DND-41 (cell line): ENCODE measurements around the gene TSSK6.
"Not testable (repeated sequence)": the region's sequence is repeated elsewhere in the genome, so short reads cannot be mapped to it uniquely, and the experiment has no call there.

Source experiments
- ATAC-seq: fragments of 200-7000 bp; cut with Tn5 transposase; 3 replicates; pipeline ENCODE4 v1.9.1; 2021; ENCODE audit warnings: low read depth; ENCODE audit not compliant: insufficient read depth
- DNase-seq: peaks from one replicate; pipeline ENCODE4 v3.0.0-alpha.2; 2020
- H2AFZ ChIP-seq: 2 replicates; pipeline ENCODE4 v1.6.0; 2012; ENCODE audit warnings: low read depth, low read length
- H3K27ac ChIP-seq: 2 replicates; pipeline ENCODE4 v1.5.1; 2012; ENCODE audit warnings: low read length, inconsistent platforms
- H3K27me3 ChIP-seq: fragments of 200-600 bp; sonication (generic); 2 replicates; pipeline ENCODE4 v1.6.0; 2012; ENCODE audit warnings: low read length, mild to moderate bottlenecking, inconsistent platforms; ENCODE audit not compliant: insufficient read depth, poor library complexity
- H3K36me3 ChIP-seq: 2 replicates; pipeline ENCODE4 v1.5.1; 2012; ENCODE audit warnings: low read length, inconsistent platforms; ENCODE audit not compliant: insufficient read depth
- H3K4me1 ChIP-seq: 2 replicates; pipeline ENCODE4 v1.5.1; 2012; ENCODE audit warnings: mild to moderate bottlenecking, low read length; ENCODE audit not compliant: insufficient read depth
- H3K4me2 ChIP-seq: 2 replicates; pipeline ENCODE4 v1.6.0; 2012; ENCODE audit warnings: mild to moderate bottlenecking, moderate library complexity, low read length, inconsistent platforms; ENCODE audit not compliant: insufficient read depth
- H3K4me3 ChIP-seq, 2 experiments: fragments of 200-600 bp in 1 of 2; shearing (Covaris generic) in 1 of 2; 2 replicates each; pipeline ENCODE4 v1.5.1; 2012 to 2016; ENCODE audit warnings: inconsistent platforms in 2 of 2, low read length in 2 of 2, mild to moderate bottlenecking in 2 of 2, low read depth in 1 of 2, moderate library complexity in 1 of 2
- H3K79me2 ChIP-seq: 2 replicates; pipeline ENCODE4 v1.6.0; 2012; ENCODE audit warnings: low read length, inconsistent platforms; ENCODE audit not compliant: insufficient read depth
- H3K9ac ChIP-seq: 2 replicates; pipeline ENCODE4 v1.6.0; 2012; ENCODE audit warnings: low read depth, mild to moderate bottlenecking, inconsistent platforms, low read length, moderate library complexity
- H3K9me3 ChIP-seq: 2 replicates; pipeline ENCODE4 v1.5.1; 2012; ENCODE audit warnings: low read length, moderate library complexity, mild to moderate bottlenecking, inconsistent platforms; ENCODE audit not compliant: insufficient read depth, severe bottlenecking
- H4K20me1 ChIP-seq: 2 replicates; pipeline ENCODE4 v1.6.0; 2012; ENCODE audit warnings: low read length; ENCODE audit not compliant: insufficient read depth
- EZH2 ChIP-seq: IDR thresholded peaks from 3 replicates; pipeline ENCODE4 v1.6.1; 2012; ENCODE audit warnings: borderline replicate concordance, low read depth, mild to moderate bottlenecking, moderate library complexity, low read length, inconsistent platforms; ENCODE audit not compliant: severe bottlenecking
- TF ChIP-seq, protein P1 (sequence below): IDR thresholded peaks from 2 replicates; pipeline ENCODE4 v1.5.1; 2012; ENCODE audit warnings: borderline replicate concordance, low read length, moderate library complexity, mild to moderate bottlenecking; ENCODE audit not compliant: poor library complexity, severe bottlenecking; ENCODE audit errors: extremely low read depth

TSSK6 gene

DNA sequence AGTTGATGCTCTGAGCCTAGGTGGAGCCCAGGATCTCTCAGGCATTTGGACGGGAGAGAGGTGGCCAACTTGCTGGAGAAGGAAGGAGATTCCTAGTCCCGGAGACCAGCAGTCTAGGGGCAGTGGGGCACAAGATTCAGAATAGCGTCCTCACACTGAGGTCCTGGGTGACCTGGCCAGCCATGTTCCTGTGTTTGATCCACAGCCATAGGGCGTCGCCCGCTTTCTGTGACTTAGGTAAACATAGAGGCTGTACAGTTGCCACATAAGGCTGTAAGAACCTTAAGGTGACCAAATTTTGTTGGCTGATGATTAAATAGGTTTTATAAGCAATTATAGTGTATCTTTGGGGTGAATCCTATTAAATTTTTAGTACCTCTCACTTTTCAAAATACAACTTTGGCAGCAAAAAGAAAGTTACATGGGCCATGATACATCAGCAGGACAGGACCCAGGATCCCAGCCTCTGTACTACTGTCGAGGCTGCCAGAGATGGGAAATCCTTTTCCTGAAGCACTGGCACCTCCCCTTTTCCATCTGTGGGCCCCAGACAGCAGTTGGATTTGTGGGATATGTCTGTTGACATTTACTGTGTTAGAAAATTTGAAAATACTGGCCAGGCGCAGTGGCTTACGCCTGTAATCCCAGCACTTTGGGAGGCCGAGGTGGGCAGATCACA, 37.5 kb downstream of the TSSK6 start:
- ATAC-seq (no peak), DNase-seq (no peak)
- Histone ChIP-seq H3K4me1 (no peaks in the 10 kb centered on the region), H3K27me3 (no peaks in the 10 kb centered on the region), H3K4me3 (no peak overlapping the region), H3K9ac (no peak overlapping the region), H3K27ac (no peak overlapping the region), H3K79me2 (peaks cover 99% of the 10 kb centered on the region), H3K9me3 (no peaks in the 10 kb centered on the region), H2AFZ (no peak overlapping the region), H3K36me3 (peaks cover 88% of the 10 kb centered on the region), H3K4me2 (no peak overlapping the region), H4K20me1 (peaks cover 86% of the 10 kb centered on the region)
- no peak for TF ChIP-seq EZH2
- TF ChIP-seq, protein P1, sequence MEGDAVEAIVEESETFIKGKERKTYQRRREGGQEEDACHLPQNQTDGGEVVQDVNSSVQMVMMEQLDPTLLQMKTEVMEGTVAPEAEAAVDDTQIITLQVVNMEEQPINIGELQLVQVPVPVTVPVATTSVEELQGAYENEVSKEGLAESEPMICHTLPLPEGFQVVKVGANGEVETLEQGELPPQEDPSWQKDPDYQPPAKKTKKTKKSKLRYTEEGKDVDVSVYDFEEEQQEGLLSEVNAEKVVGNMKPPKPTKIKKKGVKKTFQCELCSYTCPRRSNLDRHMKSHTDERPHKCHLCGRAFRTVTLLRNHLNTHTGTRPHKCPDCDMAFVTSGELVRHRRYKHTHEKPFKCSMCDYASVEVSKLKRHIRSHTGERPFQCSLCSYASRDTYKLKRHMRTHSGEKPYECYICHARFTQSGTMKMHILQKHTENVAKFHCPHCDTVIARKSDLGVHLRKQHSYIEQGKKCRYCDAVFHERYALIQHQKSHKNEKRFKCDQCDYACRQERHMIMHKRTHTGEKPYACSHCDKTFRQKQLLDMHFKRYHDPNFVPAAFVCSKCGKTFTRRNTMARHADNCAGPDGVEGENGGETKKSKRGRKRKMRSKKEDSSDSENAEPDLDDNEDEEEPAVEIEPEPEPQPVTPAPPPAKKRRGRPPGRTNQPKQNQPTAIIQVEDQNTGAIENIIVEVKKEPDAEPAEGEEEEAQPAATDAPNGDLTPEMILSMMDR, result no peak

DNA sequence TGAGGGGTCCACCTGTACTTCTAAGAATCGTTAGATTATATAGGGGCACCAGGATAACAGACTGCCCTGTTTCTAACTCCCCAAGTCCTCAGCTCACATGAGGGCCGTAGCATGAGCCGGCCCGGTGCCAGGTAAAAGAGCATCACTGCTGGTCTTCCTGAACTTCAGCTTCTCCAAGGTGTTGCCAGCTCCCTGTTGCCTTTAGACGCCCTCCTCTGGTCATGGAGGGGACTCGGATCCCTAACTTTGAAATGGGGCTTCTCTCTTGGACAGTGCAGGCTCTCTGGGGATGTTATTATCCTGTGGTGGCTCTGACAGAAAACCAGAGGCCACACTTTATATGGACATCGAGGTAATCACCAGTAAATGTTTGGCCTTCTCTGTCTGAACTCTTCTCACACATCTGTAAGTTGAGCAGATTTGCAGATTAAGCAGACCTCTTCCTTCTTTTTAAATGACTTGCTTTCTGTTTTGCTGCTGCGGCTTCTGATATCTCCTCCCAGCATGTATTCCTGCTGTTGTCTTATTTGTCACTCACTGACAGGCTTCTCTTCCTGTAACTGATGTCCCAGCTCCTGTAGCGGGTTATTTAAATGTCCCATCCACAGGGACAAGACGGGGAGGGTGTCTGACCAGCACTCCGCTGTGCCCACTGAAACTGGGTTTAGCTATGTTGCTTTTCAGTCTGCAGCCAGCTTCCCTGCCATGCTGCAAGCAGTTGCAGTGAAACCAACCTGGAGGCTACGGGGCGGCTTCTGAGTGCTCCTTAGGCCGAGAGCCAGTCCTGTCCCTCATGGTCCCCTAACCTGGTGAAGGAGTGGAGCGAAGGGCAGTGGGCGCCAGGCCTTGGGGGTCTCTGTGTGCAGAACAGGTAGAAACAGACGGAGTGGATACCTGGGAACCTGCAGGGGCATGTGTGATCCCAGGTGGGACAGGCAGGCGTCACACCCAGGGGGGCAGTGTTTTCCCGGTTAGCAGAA, 39.2 kb downstream of the TSSK6 start:
- H4K20me1 ChIP-seq, result peaks cover 82% of the 10 kb centered on the region
- no peak overlapping the region for H3K27ac ChIP-seq
- H2AFZ ChIP-seq, result no peak overlapping the region
- H3K9ac ChIP-seq, result no peak overlapping the region
- no peaks in the 10 kb centered on the region for H3K9me3 ChIP-seq
- H3K4me1 ChIP-seq, result no peaks in the 10 kb centered on the region
- TF ChIP-seq, protein P1, result peak; percentile 18
- TF ChIP-seq EZH2, result no peak
- DNase-seq (no peak), ATAC-seq (no peak)
- H3K36me3 ChIP-seq, result peaks cover 82% of the 10 kb centered on the region
- no peak overlapping the region for H3K4me3 ChIP-seq
- H3K79me2 ChIP-seq, result peaks cover 99% of the 10 kb centered on the region
- H3K27me3 ChIP-seq, result no peaks in the 10 kb centered on the region
- H3K4me2 ChIP-seq, result no peak overlapping the region

DNA sequence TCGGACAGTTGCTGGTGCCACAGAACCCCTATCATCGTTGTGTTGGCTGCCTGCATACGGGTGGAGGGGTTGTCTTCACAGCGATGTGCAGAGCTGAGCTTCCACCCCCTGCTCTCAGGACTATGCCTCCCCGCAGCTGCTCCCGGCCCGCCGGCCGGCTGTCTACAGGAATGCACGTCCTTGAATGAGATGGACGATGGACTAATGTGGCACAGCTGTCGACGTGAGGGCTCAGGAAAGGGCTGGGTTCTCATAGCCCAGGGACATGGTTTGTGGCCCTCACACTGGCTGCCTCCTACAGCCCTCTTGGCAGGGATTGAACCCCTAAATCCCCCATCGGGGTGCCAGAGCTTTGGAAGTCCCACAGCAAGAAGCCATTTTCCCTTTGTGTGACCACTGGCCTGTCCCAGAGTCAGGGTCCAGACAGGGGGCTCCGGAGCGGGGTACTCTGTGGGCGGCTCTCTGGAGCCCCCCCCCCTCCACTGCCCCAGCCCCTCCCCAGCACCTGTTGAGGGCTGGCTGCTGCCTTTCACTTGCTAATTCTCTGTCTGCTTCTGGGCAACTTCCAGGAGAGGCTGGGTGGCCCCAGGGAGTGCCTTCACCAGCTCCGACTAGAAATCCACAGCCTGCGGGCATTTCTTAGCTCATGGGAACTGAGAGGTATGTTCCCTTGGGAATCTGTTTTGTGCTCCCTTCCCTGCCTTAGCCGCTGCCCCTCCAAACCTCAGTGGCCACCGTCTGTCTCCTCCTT, 40.2 kb downstream of the TSSK6 start:
- Histone ChIP-seq H3K4me2 (no peak overlapping the region), H3K4me1 (no peaks in the 10 kb centered on the region), H2AFZ (no peak overlapping the region), H3K4me3 (no peak overlapping the region), H3K9ac (no peak overlapping the region), H3K79me2 (peaks cover 99% of the 10 kb centered on the region), H3K9me3 (no peaks in the 10 kb centered on the region), H3K27ac (no peak overlapping the region), H3K36me3 (peaks cover 77% of the 10 kb centered on the region), H4K20me1 (peaks cover 79% of the 10 kb centered on the region), H3K27me3 (no peaks in the 10 kb centered on the region)
- DNase-seq (no peak), ATAC-seq (no peak)
- TF ChIP-seq, protein P1, result no peak
- no peak for TF ChIP-seq EZH2

DNA sequence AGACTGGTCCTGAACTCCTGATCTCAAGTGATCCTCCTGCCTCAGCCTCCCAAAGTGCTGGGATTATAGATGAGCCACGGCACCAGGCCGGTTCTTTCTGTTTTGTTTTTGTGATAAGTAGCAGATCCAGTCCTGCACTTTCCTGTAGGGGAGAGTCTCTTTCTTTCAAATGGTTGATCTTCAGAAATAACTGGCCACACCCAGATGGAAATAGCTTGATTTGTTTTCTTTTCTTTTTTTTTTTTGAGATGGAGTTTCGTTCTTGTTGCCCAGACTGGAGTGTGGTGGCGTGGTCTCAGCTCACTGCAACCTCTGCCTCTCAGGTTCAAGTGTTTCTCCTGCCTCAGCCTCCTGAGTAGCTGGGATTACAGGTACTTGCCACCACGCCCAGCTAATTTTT, 43.2 kb downstream of the TSSK6 start:
- not testable (repeated sequence) for H3K4me2 ChIP-seq, DNase-seq, H3K27me3 ChIP-seq, H3K9ac ChIP-seq, H2AFZ ChIP-seq, ATAC-seq, H3K4me3 ChIP-seq, H3K4me1 ChIP-seq, H3K27ac ChIP-seq
- peaks cover 54% of the 10 kb centered on the region for H4K20me1 ChIP-seq
- H3K9me3 ChIP-seq, result peaks cover 17% of the 10 kb centered on the region
- H3K79me2 ChIP-seq, result peaks cover 95% of the 10 kb centered on the region
- peaks cover 79% of the 10 kb centered on the region for H3K36me3 ChIP-seq
